Embryonic facial prominence (tissue), 1 donor: Measurements from ENCODE around the gene TENM4.

Experiments used
- DNase-seq: peaks from one replicate; pipeline ENCODE4 v3.0.0-alpha.2; 2016; ENCODE audit errors: extremely low spot score

TENM4 gene

GRCh38 chr11:78820741-78821140, 620.1 kb downstream of the TENM4 start:
- no peak for DNase-seq

GRCh38 chr11:78818201-78818600, 622.6 kb downstream of the TENM4 start:
- no peak for DNase-seq

GRCh38 chr11:78815831-78816230, 625.0 kb downstream of the TENM4 start:
- no peak for DNase-seq

- DNase-seq: no peak
These were observed 628.1 kb downstream of the TENM4 start for GRCh38 chr11:78812513-78813293.

- no peak for DNase-seq
These were observed 630.2 kb downstream of the TENM4 start for GRCh38 chr11:78810559-78811009.

GRCh38 chr11:78809931-78810541, 630.8 kb downstream of the TENM4 start:
- DNase-seq: no peak

GRCh38 chr11:78808923-78809322, 631.9 kb downstream of the TENM4 start:
- DNase-seq: no peak

- DNase-seq: no peak
These were observed 633.5 kb downstream of the TENM4 start for GRCh38 chr11:78807351-78807750.

GRCh38 chr11:78806214-78807004, 634.4 kb downstream of the TENM4 start:
- no peak for DNase-seq

- no peak for DNase-seq
These were observed 635.8 kb downstream of the TENM4 start for GRCh38 chr11:78804991-78805390.

GRCh38 chr11:78803995-78804394, 636.8 kb downstream of the TENM4 start:
- no peak for DNase-seq

- DNase-seq: no peak
These were observed 638.6 kb downstream of the TENM4 start for GRCh38 chr11:78802058-78802761.

- DNase-seq: peak; percentile 63
These were observed 639.5 kb downstream of the TENM4 start for GRCh38 chr11:78801161-78801884.

- DNase-seq: no peak
These were observed 640.1 kb downstream of the TENM4 start for GRCh38 chr11:78800756-78801155.

GRCh38 chr11:78800096-78800690, 640.6 kb downstream of the TENM4 start:
- no peak for DNase-seq

- no peak for DNase-seq
These were observed 642.2 kb downstream of the TENM4 start for GRCh38 chr11:78798663-78799062.

- DNase-seq: no peak
These were observed 643.3 kb downstream of the TENM4 start for GRCh38 chr11:78797559-78797958.

- DNase-seq: no peak
These were observed 643.9 kb downstream of the TENM4 start for GRCh38 chr11:78796956-78797355.

- DNase-seq: no peak
These were observed 645.1 kb downstream of the TENM4 start for GRCh38 chr11:78795621-78796261.

- no peak for DNase-seq
These were observed 648.9 kb downstream of the TENM4 start for GRCh38 chr11:78791964-78792363.
